GM18907 (cell line): ENCODE results near the gene TPRX2.
"Not testable (repeated sequence)": the region's sequence is repeated elsewhere in the genome, so short reads cannot be mapped to it uniquely, and the experiment has no call there.

ENCODE experiments used
- ATAC-seq: cut with Tn5 transposase; IDR thresholded peaks from one replicate; pipeline ENCODE4 v1.9.1; 2021; ENCODE audit warnings: mild to moderate bottlenecking, moderate library complexity; ENCODE audit not compliant: unreplicated experiment

The TPRX2 gene

GRCh38 chr19:47860602-47861297, 1.7 kb downstream of the TPRX2 start:
- ATAC-seq: no peak

- no peak for ATAC-seq
Measured at GRCh38 chr19:47861630-47862029, 2.6 kb downstream of the TPRX2 start.

- no peak for ATAC-seq
Measured at GRCh38 chr19:47863514-47863936, 4.5 kb downstream of the TPRX2 start.

GRCh38 chr19:47865166-47865565, 6.1 kb downstream of the TPRX2 start:
- ATAC-seq: no peak

GRCh38 chr19:47878906-47879305, 19.9 kb downstream of the TPRX2 start:
- ATAC-seq: no peak

- ATAC-seq: not testable (repeated sequence)
Measured at GRCh38 chr19:47879385-47879784, 20.4 kb downstream of the TPRX2 start.

- ATAC-seq: no peak
Measured at GRCh38 chr19:47881757-47882156, 22.7 kb downstream of the TPRX2 start.

- no peak for ATAC-seq
Measured at GRCh38 chr19:47882890-47883289, 23.9 kb downstream of the TPRX2 start.

- no peak for ATAC-seq
Measured at GRCh38 chr19:47885067-47885463, 26.0 kb downstream of the TPRX2 start.

- no peak for ATAC-seq
Measured at GRCh38 chr19:47886010-47886559, 27.1 kb downstream of the TPRX2 start, which contains the start of gene SULT2A1. TSS of gene SULT2A1 (minus strand) at chr19:47886315. CDS start at chr19:47886257, 58 bp downstream.

- no peak for ATAC-seq
Measured at GRCh38 chr19:47890865-47891621, 32.0 kb downstream of the TPRX2 start.

GRCh38 chr19:47891622-47891922, 32.5 kb downstream of the TPRX2 start:
- ATAC-seq: no peak

- no peak for ATAC-seq
Measured at GRCh38 chr19:47891923-47892666, 33.1 kb downstream of the TPRX2 start.

- ATAC-seq: no peak
Measured at GRCh38 chr19:47895165-47895782, 36.2 kb downstream of the TPRX2 start.

- no peak for ATAC-seq
Measured at GRCh38 chr19:47896019-47896418, 37.0 kb downstream of the TPRX2 start.

GRCh38 chr19:47896773-47897172, 37.7 kb downstream of the TPRX2 start:
- ATAC-seq: no peak

- ATAC-seq: no peak
Measured at GRCh38 chr19:47897861-47898260, 38.8 kb downstream of the TPRX2 start.

- no peak for ATAC-seq
Measured at GRCh38 chr19:47899335-47899734, 40.3 kb downstream of the TPRX2 start.

- ATAC-seq: no peak
Measured at GRCh38 chr19:47901370-47901769, 42.3 kb downstream of the TPRX2 start.

- not testable (repeated sequence) for ATAC-seq
Measured at GRCh38 chr19:47909350-47909749, 50.3 kb downstream of the TPRX2 start.

GRCh38 chr19:47910191-47910590, 51.2 kb downstream of the TPRX2 start:
- ATAC-seq: not testable (repeated sequence)
